Immature natural killer cell (primary cell): ENCODE measurements around the gene YPEL4. TPM values are rescaled to one million over a fixed set of nuclear protein-coding genes. Genes with fewer than 3 reads are reported as not detected.
"Not testable (repeated sequence)": the region's sequence is repeated elsewhere in the genome, so short reads cannot be mapped to it uniquely, and the experiment has no call there.

Experiments used
- DNase-seq, 3 donors: peaks; one replicate each; pipeline ENCODE4 v3.0.0; 2022; ENCODE audit warnings: mixed read lengths in 1 of 3
- H3K27ac Mint-ChIP-seq, 6 donors: one replicate each; pipeline ENCODE4 v1.8.0; 2020; ENCODE audit warnings: mixed read lengths in 6 of 6, mild to moderate bottlenecking in 5 of 6, inconsistent platforms in 4 of 6, moderate library complexity in 3 of 6
- H3K27me3 Mint-ChIP-seq, 3 donors: one replicate each; pipeline ENCODE4 v1.8.0; 2020 to 2021; ENCODE audit warnings: low read depth in 3 of 3, mild to moderate bottlenecking in 3 of 3, mixed read lengths in 3 of 3, moderate library complexity in 3 of 3, inconsistent platforms in 1 of 3
- H3K36me3 Mint-ChIP-seq, 3 donors: one replicate each; pipeline ENCODE4 v1.8.0; 2020; ENCODE audit warnings: mixed read lengths in 3 of 3, inconsistent platforms in 2 of 3, mild to moderate bottlenecking in 2 of 3
- H3K4me1 Mint-ChIP-seq, 2 donors: one replicate each; pipeline ENCODE4 v1.8.0; 2020; ENCODE audit warnings: inconsistent platforms in 2 of 2, mild to moderate bottlenecking in 2 of 2, mixed read lengths in 2 of 2, moderate library complexity in 1 of 2
- H3K4me3 Mint-ChIP-seq, 5 donors: one replicate each; pipeline ENCODE4 v1.8.0; 2020; ENCODE audit warnings: mild to moderate bottlenecking in 5 of 5, mixed read lengths in 5 of 5, inconsistent platforms in 3 of 5, moderate library complexity in 3 of 5
- H3K9me3 Mint-ChIP-seq, 6 donors: one replicate each; pipeline ENCODE4 v1.8.0; 2020; ENCODE audit warnings: mild to moderate bottlenecking in 6 of 6, mixed read lengths in 6 of 6, inconsistent platforms in 4 of 6, moderate library complexity in 3 of 6
- polyA plus RNA-seq, 3 donors: library from polyadenylated mRNA; unstranded; fragments of 300-500 nt; fragmentation: Illumina TruSeq; gene quantifications; one replicate each; pipeline ENCODE4 v1.2.3, GENCODE V29; 2021

YPEL4 gene
- polyA plus RNA-seq: under 1 TPM in 1 of 3 donors, not detected in 2; 0.09 TPM

- no peaks in the 10 kb centered on the region for H3K9me3 Mint-ChIP-seq
- H3K36me3 Mint-ChIP-seq: no peaks in the 10 kb centered on the region
- DNase-seq: peak; percentile 77 to 81 (median 80)
- H3K27ac Mint-ChIP-seq: peak within 1 kb of the TSS; percentile 61 to 98 (median 94)
- peak within 1 kb of the TSS; percentile 74 to 88 (median 84) for H3K4me3 Mint-ChIP-seq
- H3K27me3 Mint-ChIP-seq: peaks cover 25 to 34% (median 26%) of the 10 kb centered on the region in 3 donors
- peaks cover 44 to 55% of the 10 kb centered on the region in 2 donors for H3K4me1 Mint-ChIP-seq
Observed at GRCh38 chr11:57649826-57650738, at the start of gene YPEL4. Gene YPEL4 (minus strand): TSS chr11:57649912. CDS start chr11:57647107, 2,805 bp downstream.

- Mint-ChIP-seq H3K36me3 (peaks cover 5 to 30% (median 16%) of the 10 kb centered on the region in 3 donors), H3K9me3 (no peaks in the 10 kb centered on the region), H3K4me3 (no peak overlapping the region), H3K4me1 (no peaks in the 10 kb centered on the region), H3K27me3 (peaks cover 0 to 4% (median 0%) of the 10 kb centered on the region in 3 donors), H3K27ac (no peak overlapping the region)
- DNase-seq: no peak
Observed at GRCh38 chr11:57698843-57699365, 49.2 kb upstream of the YPEL4 start.

- Mint-ChIP-seq H3K27ac (peak overlapping the region in 1 of 6 donors; percentile 28), H3K36me3 (peaks cover 23 to 39% (median 33%) of the 10 kb centered on the region in 3 donors)
- H3K9me3 Mint-ChIP-seq, H3K4me3 Mint-ChIP-seq, H3K4me1 Mint-ChIP-seq, H3K27me3 Mint-ChIP-seq, DNase-seq: not testable (repeated sequence)
Observed at GRCh38 chr11:57690474-57690873, 40.8 kb upstream of the YPEL4 start.

GRCh38 chr11:57681168-57681567, 31.5 kb upstream of the YPEL4 start:
- Mint-ChIP-seq H3K4me3 (no peak overlapping the region), H3K36me3 (peaks cover 12 to 27% (median 13%) of the 10 kb centered on the region in 3 donors), H3K4me1 (peaks cover 36 to 45% of the 10 kb centered on the region in 2 donors), H3K27ac (peak overlapping the region in 4 of 6 donors; percentile 31 to 78 (median 45)), H3K9me3 (no peaks in the 10 kb centered on the region), H3K27me3 (peaks cover 0 to 2% (median 2%) of the 10 kb centered on the region in 3 donors)
- DNase-seq: no peak

- Mint-ChIP-seq H3K27ac (peak overlapping the region in 1 of 6 donors; percentile 34), H3K27me3 (peaks cover 0 to 2% (median 2%) of the 10 kb centered on the region in 3 donors), H3K36me3 (peaks cover 13 to 27% (median 14%) of the 10 kb centered on the region in 3 donors), H3K9me3 (no peaks in the 10 kb centered on the region), H3K4me3 (no peak overlapping the region), H3K4me1 (peaks cover 43 to 52% of the 10 kb centered on the region in 2 donors)
- DNase-seq: no peak
Observed at GRCh38 chr11:57680552-57680874, 30.8 kb upstream of the YPEL4 start.

- H3K36me3 Mint-ChIP-seq: peaks cover 15 to 28% (median 17%) of the 10 kb centered on the region in 3 donors
- H3K9me3 Mint-ChIP-seq: no peaks in the 10 kb centered on the region
- peaks cover 48 to 63% of the 10 kb centered on the region in 2 donors for H3K4me1 Mint-ChIP-seq
- peaks cover 2 to 3% (median 2%) of the 10 kb centered on the region in 3 donors for H3K27me3 Mint-ChIP-seq
- no peak overlapping the region for H3K27ac Mint-ChIP-seq
- DNase-seq: no peak
- no peak overlapping the region for H3K4me3 Mint-ChIP-seq
Observed at GRCh38 chr11:57679396-57679795, 29.7 kb upstream of the YPEL4 start.

- no peak overlapping the region for H3K4me3 Mint-ChIP-seq
- H3K9me3 Mint-ChIP-seq: no peaks in the 10 kb centered on the region
- peaks cover 45 to 80% of the 10 kb centered on the region in 2 donors for H3K4me1 Mint-ChIP-seq
- H3K36me3 Mint-ChIP-seq: peaks cover 11 to 19% (median 13%) of the 10 kb centered on the region in 3 donors
- no peak for DNase-seq
- H3K27ac Mint-ChIP-seq: peak overlapping the region in 3 of 6 donors; percentile 8 to 31 (median 11)
- peaks cover 0 to 3% (median 3%) of the 10 kb centered on the region in 3 donors for H3K27me3 Mint-ChIP-seq
Observed at GRCh38 chr11:57675176-57675941, 25.6 kb upstream of the YPEL4 start.

GRCh38 chr11:57674251-57674650, 24.5 kb upstream of the YPEL4 start:
- Mint-ChIP-seq H3K27ac (peak overlapping the region in 3 of 6 donors; percentile 8 to 32 (median 9)), H3K9me3 (no peaks in the 10 kb centered on the region), H3K4me3 (no peak overlapping the region), H3K27me3 (peaks cover 0 to 3% (median 3%) of the 10 kb centered on the region in 3 donors), H3K36me3 (peaks cover 11 to 19% (median 13%) of the 10 kb centered on the region in 3 donors), H3K4me1 (peaks cover 47 to 84% of the 10 kb centered on the region in 2 donors)
- DNase-seq: no peak

- peaks cover 43 to 58% of the 10 kb centered on the region in 2 donors for H3K4me1 Mint-ChIP-seq
- H3K36me3 Mint-ChIP-seq: peaks cover 0 to 9% (median 6%) of the 10 kb centered on the region in 3 donors
- H3K27ac Mint-ChIP-seq: peak overlapping the region; percentile 97 to 100 (median 100)
- H3K27me3 Mint-ChIP-seq: peaks cover 18 to 32% (median 25%) of the 10 kb centered on the region in 3 donors
- peak overlapping the region; percentile 89 to 94 (median 92) for H3K4me3 Mint-ChIP-seq
- DNase-seq: no peak
- no peaks in the 10 kb centered on the region for H3K9me3 Mint-ChIP-seq
Observed at GRCh38 chr11:57668434-57668782, 18.7 kb upstream of the YPEL4 start.

- Mint-ChIP-seq H3K4me3 (peak within 1 kb of the TSS; percentile 89 to 94 (median 92)), H3K27ac (peak within 1 kb of the TSS; percentile 97 to 100 (median 100)), H3K27me3 (peaks cover 17 to 32% (median 25%) of the 10 kb centered on the region in 3 donors), H3K36me3 (peaks cover 0 to 5% (median 2%) of the 10 kb centered on the region in 3 donors), H3K9me3 (no peaks in the 10 kb centered on the region), H3K4me1 (peaks cover 41 to 53% of the 10 kb centered on the region in 2 donors)
- DNase-seq: peak; percentile 100
Observed at GRCh38 chr11:57667736-57668433, 18.2 kb upstream of the YPEL4 start, which contains the start of gene ZDHHC5. Gene ZDHHC5 (plus strand): TSS chr11:57668114. CDS start chr11:57673091, 4,977 bp downstream.

- Mint-ChIP-seq H3K27me3 (peaks cover 17 to 32% (median 25%) of the 10 kb centered on the region in 3 donors), H3K36me3 (peaks cover 6 to 7% (median 6%) of the 10 kb centered on the region in 3 donors), H3K4me1 (peaks cover 39 to 47% of the 10 kb centered on the region in 2 donors), H3K4me3 (peak overlapping the region; percentile 89 to 94 (median 92)), H3K9me3 (no peaks in the 10 kb centered on the region), H3K27ac (peak overlapping the region; percentile 97 to 100 (median 99))
- peak; percentile 96 to 98 (median 98) for DNase-seq
Observed at GRCh38 chr11:57667117-57667735, 17.5 kb upstream of the YPEL4 start.

- no peak for DNase-seq
- H3K4me1 Mint-ChIP-seq: peaks cover 20 to 28% of the 10 kb centered on the region in 2 donors
- H3K4me3 Mint-ChIP-seq: no peak overlapping the region
- no peak overlapping the region for H3K27ac Mint-ChIP-seq
- H3K27me3 Mint-ChIP-seq: peaks cover 17 to 31% (median 23%) of the 10 kb centered on the region in 3 donors
- H3K36me3 Mint-ChIP-seq: peaks cover 8 to 22% (median 17%) of the 10 kb centered on the region in 3 donors
- no peaks in the 10 kb centered on the region for H3K9me3 Mint-ChIP-seq
Observed at GRCh38 chr11:57663975-57664374, 14.3 kb upstream of the YPEL4 start.
